Lower leg skin (tissue), 4 donors: ENCODE data around the gene MAPK14. TPM values are rescaled to one million over a fixed set of nuclear protein-coding genes. Genes with fewer than 3 reads are reported as not detected.

ENCODE experiments used
- DNase-seq, 2 donors: peaks; one replicate each; pipeline ENCODE4 v3.0.0-alpha.2; 2019; ENCODE audit warnings: low spot score in 2 of 2
- H3K4me3 ChIP-seq: fragments of 200-600 bp; sonication (generic); 2 replicates; pipeline ENCODE4 v1.5.1; 2017; ENCODE audit warnings: mild to moderate bottlenecking, low read depth; ENCODE audit not compliant: poor library complexity, severe bottlenecking
- POLR2A ChIP-seq, 2 donors: fragments of 450-650 bp; IDR thresholded peaks; one replicate each; pipeline ENCODE4 v1.6.1; 2016 to 2017; ENCODE audit warnings: antibody characterized with exemption in 2 of 2, mild to moderate bottlenecking in 1 of 2, moderate library complexity in 1 of 2
- WGBS, 2 donors: methylation state at CpG; one replicate each; pipeline ENCODE4 v1.1.5; 2018; 5-methylcytosine and 5-hydroxymethylcytosine counted together
- intact Hi-C: fragments of 100-400 bp; cut with DNase I; formaldehyde crosslinking; loops from one replicate; pipeline ENCODE4 v1.15.0; 2023; ENCODE audit warnings: low total_unique reads
- total RNA-seq, 4 donors: library from RNA; depleted of rRNA; stranded (reverse); fragments of >200 nt; gene quantifications; one replicate each; pipeline ENCODE4 v1.1.0, GENCODE V29; 2016
- TF ChIP-seq, protein P1 (sequence below), 3 donors: fragments of 450-650 bp; IDR thresholded peaks; one replicate each; pipeline ENCODE4 v1.5.1; 2016; ENCODE audit warnings: antibody characterized with exemption in 3 of 3, mild to moderate bottlenecking in 3 of 3, moderate library complexity in 2 of 3

The MAPK14 gene
- total RNA-seq, 4 donors from 2014 or later = 63.0 to 153 (median 77.7) TPM

DNA sequence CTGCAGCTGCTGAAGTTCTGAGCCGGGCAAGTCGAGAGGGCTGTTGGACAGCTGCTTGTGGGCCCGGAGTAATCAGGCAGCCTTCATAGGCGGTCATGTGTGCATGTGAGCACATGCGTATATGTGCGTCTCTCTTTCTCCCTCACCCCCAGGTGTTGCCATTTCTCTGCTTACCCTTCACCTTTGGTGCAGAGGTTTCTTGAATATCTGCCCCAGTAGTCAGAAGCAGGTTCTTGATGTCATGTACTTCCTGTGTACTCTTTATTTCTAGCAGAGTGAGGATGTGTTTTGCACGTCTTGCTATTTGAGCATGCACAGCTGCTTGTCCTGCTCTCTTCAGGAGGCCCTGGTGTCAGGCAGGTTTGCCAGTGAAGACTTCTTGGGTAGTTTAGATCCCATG is 81.5 kb downstream of the MAPK14 start:
- TF ChIP-seq POLR2A (IDR thresholded peaks at IDR 0.05) = no peak
- TF ChIP-seq, protein P1, sequence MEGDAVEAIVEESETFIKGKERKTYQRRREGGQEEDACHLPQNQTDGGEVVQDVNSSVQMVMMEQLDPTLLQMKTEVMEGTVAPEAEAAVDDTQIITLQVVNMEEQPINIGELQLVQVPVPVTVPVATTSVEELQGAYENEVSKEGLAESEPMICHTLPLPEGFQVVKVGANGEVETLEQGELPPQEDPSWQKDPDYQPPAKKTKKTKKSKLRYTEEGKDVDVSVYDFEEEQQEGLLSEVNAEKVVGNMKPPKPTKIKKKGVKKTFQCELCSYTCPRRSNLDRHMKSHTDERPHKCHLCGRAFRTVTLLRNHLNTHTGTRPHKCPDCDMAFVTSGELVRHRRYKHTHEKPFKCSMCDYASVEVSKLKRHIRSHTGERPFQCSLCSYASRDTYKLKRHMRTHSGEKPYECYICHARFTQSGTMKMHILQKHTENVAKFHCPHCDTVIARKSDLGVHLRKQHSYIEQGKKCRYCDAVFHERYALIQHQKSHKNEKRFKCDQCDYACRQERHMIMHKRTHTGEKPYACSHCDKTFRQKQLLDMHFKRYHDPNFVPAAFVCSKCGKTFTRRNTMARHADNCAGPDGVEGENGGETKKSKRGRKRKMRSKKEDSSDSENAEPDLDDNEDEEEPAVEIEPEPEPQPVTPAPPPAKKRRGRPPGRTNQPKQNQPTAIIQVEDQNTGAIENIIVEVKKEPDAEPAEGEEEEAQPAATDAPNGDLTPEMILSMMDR (IDR thresholded peaks at IDR 0.05) = no peak
- WGBS, 2 donors = 76 to 89% methylated on average over 7 of the region's 7 CpGs
- no peak for DNase-seq
- no peak overlapping the region for H3K4me3 ChIP-seq
- intact Hi-C loops = no loop called here

DNA sequence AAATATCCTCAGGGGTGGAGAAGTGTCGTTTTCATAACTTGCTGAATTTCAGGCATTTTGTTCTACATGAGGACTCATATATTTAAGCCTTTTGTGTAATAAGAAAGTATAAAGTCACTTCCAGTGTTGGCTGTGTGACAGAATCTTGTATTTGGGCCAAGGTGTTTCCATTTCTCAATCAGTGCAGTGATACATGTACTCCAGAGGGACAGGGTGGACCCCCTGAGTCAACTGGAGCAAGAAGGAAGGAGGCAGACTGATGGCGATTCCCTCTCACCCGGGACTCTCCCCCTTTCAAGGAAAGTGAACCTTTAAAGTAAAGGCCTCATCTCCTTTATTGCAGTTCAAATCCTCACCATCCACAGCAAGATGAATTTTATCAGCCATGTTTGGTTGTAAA is 82.4 kb downstream of the MAPK14 start:
- no peak for TF ChIP-seq POLR2A (IDR thresholded peaks at IDR 0.05)
- TF ChIP-seq, protein P1 (IDR thresholded peaks at IDR 0.05) = no peak
- intact Hi-C loops = no loop called here
- H3K4me3 ChIP-seq = no peak overlapping the region
- 76 to 84% methylated on average over 3 of the region's 3 CpGs for WGBS, 2 donors
- no peak for DNase-seq

DNA sequence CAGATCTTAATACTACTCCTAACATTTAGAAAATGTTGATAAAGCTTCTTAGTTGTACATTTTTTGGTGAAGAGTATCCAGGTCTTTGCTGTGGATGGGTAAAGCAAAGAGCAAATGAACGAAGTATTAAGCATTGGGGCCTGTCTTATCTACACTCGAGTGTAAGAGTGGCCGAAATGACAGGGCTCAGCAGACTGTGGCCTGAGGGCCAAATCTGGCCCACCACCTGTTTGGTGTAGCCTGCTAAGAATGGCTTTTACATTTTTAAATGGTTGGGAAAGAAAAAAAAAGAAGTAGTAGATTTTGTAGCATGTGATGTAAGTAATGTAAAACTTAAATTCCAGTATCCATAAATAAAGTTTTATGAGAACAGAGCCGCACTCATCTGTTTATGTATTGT is 83.3 kb downstream of the MAPK14 start:
- no peak overlapping the region for H3K4me3 ChIP-seq
- no peak for DNase-seq
- WGBS, 2 donors = 91 to 95% methylated on average over 4 of the region's 4 CpGs
- TF ChIP-seq, protein P1 (IDR thresholded peaks at IDR 0.05) = no peak
- no peak for TF ChIP-seq POLR2A (IDR thresholded peaks at IDR 0.05)
- intact Hi-C loops = no loop called here

DNA sequence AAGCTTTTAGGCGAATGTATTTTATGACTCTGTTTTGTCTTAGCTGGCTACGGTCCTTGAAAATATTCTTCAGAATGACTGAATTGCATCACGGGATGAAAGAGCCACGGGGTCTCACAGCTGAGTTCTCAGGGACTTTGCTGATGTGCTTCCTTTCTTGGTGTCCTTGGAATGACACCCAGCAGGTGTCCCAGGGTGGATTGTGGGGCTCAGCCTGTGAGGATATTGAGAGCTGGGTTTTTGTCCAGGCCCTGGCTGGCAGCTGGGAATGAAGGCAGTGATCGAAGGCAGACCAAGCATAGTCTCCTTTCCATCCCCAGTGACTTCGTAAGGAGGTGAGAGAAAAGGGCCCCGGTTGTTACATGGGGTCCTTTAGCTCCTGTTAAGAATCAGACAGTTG is 83.9 kb downstream of the MAPK14 start:
- H3K4me3 ChIP-seq = no peak overlapping the region
- intact Hi-C loops = no loop called here
- DNase-seq = no peak
- WGBS, 2 donors = 95 to 96% methylated on average over 7 of the region's 7 CpGs
- TF ChIP-seq POLR2A (IDR thresholded peaks at IDR 0.05) = no peak
- TF ChIP-seq, protein P1 (IDR thresholded peaks at IDR 0.05) = no peak

DNA sequence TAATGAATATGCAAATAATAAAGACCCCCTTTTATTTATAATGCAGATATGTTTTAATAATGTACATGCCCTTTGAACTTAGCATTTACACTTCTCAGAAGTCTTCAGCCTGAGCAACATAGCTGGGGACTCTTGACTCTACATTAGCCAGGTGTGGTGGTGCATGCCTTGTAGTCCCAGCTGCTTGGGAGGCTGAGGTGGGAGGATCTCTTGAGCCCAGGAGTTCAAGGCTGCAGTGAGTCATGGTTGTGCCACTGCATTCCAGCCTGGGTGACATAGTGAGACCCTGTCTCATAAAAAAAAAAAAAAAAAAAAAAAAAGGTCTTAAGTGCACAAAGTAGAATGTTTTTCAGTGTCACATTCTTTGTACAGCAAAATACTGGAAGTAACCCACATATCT is 85.4 kb downstream of the MAPK14 start:
- no peak for TF ChIP-seq POLR2A (IDR thresholded peaks at IDR 0.05)
- TF ChIP-seq, protein P1 (IDR thresholded peaks at IDR 0.05) = no peak
- no peak for DNase-seq
- intact Hi-C loops = no loop called here
- no peak overlapping the region for H3K4me3 ChIP-seq

DNA sequence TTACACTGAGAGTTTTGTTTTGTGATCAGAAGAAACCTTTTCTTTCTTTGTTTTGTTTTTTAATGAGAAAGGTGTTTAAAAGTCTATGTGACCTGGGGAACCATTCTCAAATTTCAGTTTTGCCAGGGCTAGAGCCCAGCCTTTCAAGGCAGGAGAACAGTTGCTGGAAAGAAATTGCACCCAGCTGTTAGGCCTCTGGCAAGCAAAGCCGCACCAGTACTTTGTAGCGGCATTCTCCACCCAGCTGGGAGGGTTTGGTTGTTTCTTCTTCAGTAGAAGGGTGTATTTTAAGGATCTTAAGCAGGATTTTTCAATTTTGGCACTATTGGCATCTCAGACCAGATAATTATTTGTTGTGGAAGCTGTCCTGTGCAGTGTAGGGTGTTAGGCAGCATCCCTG is 86.1 kb downstream of the MAPK14 start:
- intact Hi-C loops = no loop called here
- no peak overlapping the region for H3K4me3 ChIP-seq
- 60 to 65% methylated on average over 2 of the region's 2 CpGs for WGBS, 2 donors
- no peak for DNase-seq
- TF ChIP-seq, protein P1 (IDR thresholded peaks at IDR 0.05) = no peak
- TF ChIP-seq POLR2A (IDR thresholded peaks at IDR 0.05) = no peak
